SU-DHL-6 (cell line): ENCODE results near the gene MLIP.

ENCODE experiments used
- EZH2phosphoT487 ChIP-seq: fragments of 200-600 bp; sonication (generic), shearing (Covaris generic); conservative IDR thresholded peaks from 2 replicates; pipeline ENCODE4 v1.6.1; 2018; ENCODE audit warnings: mild to moderate bottlenecking, antibody characterized with exemption, low read length, moderate library complexity, mixed read lengths
- TF ChIP-seq, protein P1 (sequence below): fragments of 200-600 bp; sonication (generic); IDR thresholded peaks from one replicate; pipeline ENCODE4 v1.5.1; 2017; ENCODE audit warnings: antibody characterized with exemption, mild to moderate bottlenecking, low read length, moderate library complexity; ENCODE audit not compliant: insufficient read depth, poor library complexity, severe bottlenecking

- TF ChIP-seq, protein P1, sequence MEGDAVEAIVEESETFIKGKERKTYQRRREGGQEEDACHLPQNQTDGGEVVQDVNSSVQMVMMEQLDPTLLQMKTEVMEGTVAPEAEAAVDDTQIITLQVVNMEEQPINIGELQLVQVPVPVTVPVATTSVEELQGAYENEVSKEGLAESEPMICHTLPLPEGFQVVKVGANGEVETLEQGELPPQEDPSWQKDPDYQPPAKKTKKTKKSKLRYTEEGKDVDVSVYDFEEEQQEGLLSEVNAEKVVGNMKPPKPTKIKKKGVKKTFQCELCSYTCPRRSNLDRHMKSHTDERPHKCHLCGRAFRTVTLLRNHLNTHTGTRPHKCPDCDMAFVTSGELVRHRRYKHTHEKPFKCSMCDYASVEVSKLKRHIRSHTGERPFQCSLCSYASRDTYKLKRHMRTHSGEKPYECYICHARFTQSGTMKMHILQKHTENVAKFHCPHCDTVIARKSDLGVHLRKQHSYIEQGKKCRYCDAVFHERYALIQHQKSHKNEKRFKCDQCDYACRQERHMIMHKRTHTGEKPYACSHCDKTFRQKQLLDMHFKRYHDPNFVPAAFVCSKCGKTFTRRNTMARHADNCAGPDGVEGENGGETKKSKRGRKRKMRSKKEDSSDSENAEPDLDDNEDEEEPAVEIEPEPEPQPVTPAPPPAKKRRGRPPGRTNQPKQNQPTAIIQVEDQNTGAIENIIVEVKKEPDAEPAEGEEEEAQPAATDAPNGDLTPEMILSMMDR: no peak
- no peak for TF ChIP-seq EZH2phosphoT487
Observed at GRCh38 chr6:54214286-54214685, 103.0 kb downstream of the MLIP start.
